Activated T-cell treated with anti-CD3 and anti-CD28 coated beads, Interleukin-2, amount 50 U/mL, for 4 hours (primary cell): Measurements from ENCODE around the gene ANKS1A. TPM values are rescaled to one million over a fixed set of nuclear protein-coding genes. Genes with fewer than 3 reads are reported as not detected.

Experiments
- ATAC-seq, 2 donors: fragments of 200-7000 bp; cut with Tn5 transposase; one replicate each; pipeline ENCODE4 v1.10.0; 2021
- DNase-seq: peaks from one replicate; pipeline ENCODE4 v3.0.0-alpha.2; 2020
- H3K27me3 Mint-ChIP-seq: one replicate; pipeline ENCODE4 v1.8.0; 2021; ENCODE audit warnings: low read depth, mixed read lengths
- H3K36me3 Mint-ChIP-seq: one replicate; pipeline ENCODE4 v1.8.0; 2022; ENCODE audit warnings: mixed read lengths; ENCODE audit not compliant: insufficient read depth
- H3K4me1 Mint-ChIP-seq: one replicate; pipeline ENCODE4 v1.8.0; 2021; ENCODE audit warnings: low read depth, mixed read lengths
- H3K4me3 Mint-ChIP-seq: one replicate; pipeline ENCODE4 v1.8.0; 2021; ENCODE audit warnings: mild to moderate bottlenecking, moderate library complexity, mixed read lengths
- H3K9me3 Mint-ChIP-seq: one replicate; pipeline ENCODE4 v1.8.0; 2021; ENCODE audit warnings: mixed read lengths
- total RNA-seq, 3 donors: library from RNA; stranded (reverse); gene quantifications; one replicate each; pipeline ENCODE4 v1.2.1, GENCODE V29; 2021

Gene ANKS1A
- total RNA-seq, 3 donors from 2014 or later = 7.7 to 8.3 (median 8.2) TPM

- H3K4me1 Mint-ChIP-seq = peaks cover 8% of the 10 kb centered on the region
- no peak for ATAC-seq
- no peak for DNase-seq
- H3K36me3 Mint-ChIP-seq = peaks cover 6% of the 10 kb centered on the region
- H3K9me3 Mint-ChIP-seq = no peaks in the 10 kb centered on the region
- no peak overlapping the region for H3K4me3 Mint-ChIP-seq
- no peaks in the 10 kb centered on the region for H3K27me3 Mint-ChIP-seq
Measured at GRCh38 chr6:34950849-34951248, 61.8 kb downstream of the ANKS1A start.

GRCh38 chr6:34951731-34952130, 62.7 kb downstream of the ANKS1A start:
- H3K27me3 Mint-ChIP-seq = no peaks in the 10 kb centered on the region
- no peak for ATAC-seq
- no peaks in the 10 kb centered on the region for H3K9me3 Mint-ChIP-seq

GRCh38 chr6:34953061-34954025, 64.3 kb downstream of the ANKS1A start:
- ATAC-seq = no peak

More at GRCh38 chr6:34951731-34952130, 62.7 kb downstream of the ANKS1A start:
- Mint-ChIP-seq H3K4me3 (no peak overlapping the region), H3K4me1 (peaks cover 10% of the 10 kb centered on the region), H3K36me3 (peaks cover 6% of the 10 kb centered on the region)
- no peak for DNase-seq

GRCh38 chr6:34955442-34955841, 66.4 kb downstream of the ANKS1A start:
- no peak overlapping the region for H3K4me3 Mint-ChIP-seq
- no peaks in the 10 kb centered on the region for H3K27me3 Mint-ChIP-seq
- peaks cover 4% of the 10 kb centered on the region for H3K36me3 Mint-ChIP-seq
- ATAC-seq (no peak), DNase-seq (no peak)
- H3K9me3 Mint-ChIP-seq = no peaks in the 10 kb centered on the region
- H3K4me1 Mint-ChIP-seq = peaks cover 10% of the 10 kb centered on the region

More at GRCh38 chr6:34953061-34954025, 64.3 kb downstream of the ANKS1A start:
- peaks cover 10% of the 10 kb centered on the region for H3K4me1 Mint-ChIP-seq
- H3K4me3 Mint-ChIP-seq = no peak overlapping the region
- no peaks in the 10 kb centered on the region for H3K9me3 Mint-ChIP-seq
- DNase-seq = no peak
- no peaks in the 10 kb centered on the region for H3K27me3 Mint-ChIP-seq
- H3K36me3 Mint-ChIP-seq = peaks cover 6% of the 10 kb centered on the region

- Mint-ChIP-seq H3K36me3 (peaks cover 3% of the 10 kb centered on the region), H3K4me1 (peaks cover 22% of the 10 kb centered on the region), H3K4me3 (no peak overlapping the region), H3K27me3 (no peaks in the 10 kb centered on the region), H3K9me3 (no peaks in the 10 kb centered on the region)
- ATAC-seq = no peak
- no peak for DNase-seq
Measured at GRCh38 chr6:34957231-34957783, 68.3 kb downstream of the ANKS1A start.

- no peak for ATAC-seq
- Mint-ChIP-seq H3K36me3 (no peaks in the 10 kb centered on the region), H3K4me3 (no peak overlapping the region), H3K9me3 (no peaks in the 10 kb centered on the region), H3K4me1 (peaks cover 22% of the 10 kb centered on the region), H3K27me3 (no peaks in the 10 kb centered on the region)
- DNase-seq = no peak
Measured at GRCh38 chr6:34958734-34959133, 69.7 kb downstream of the ANKS1A start.

GRCh38 chr6:34959224-34959623, 70.2 kb downstream of the ANKS1A start:
- ATAC-seq = no peak

GRCh38 chr6:34961082-34961481, 72.0 kb downstream of the ANKS1A start:
- DNase-seq (no peak), ATAC-seq (no peak)
- H3K36me3 Mint-ChIP-seq = no peaks in the 10 kb centered on the region
- no peak overlapping the region for H3K4me3 Mint-ChIP-seq
- peaks cover 14% of the 10 kb centered on the region for H3K4me1 Mint-ChIP-seq
- H3K27me3 Mint-ChIP-seq = no peaks in the 10 kb centered on the region
- H3K9me3 Mint-ChIP-seq = no peaks in the 10 kb centered on the region

More at GRCh38 chr6:34959224-34959623, 70.2 kb downstream of the ANKS1A start:
- Mint-ChIP-seq H3K4me3 (no peak overlapping the region), H3K4me1 (peaks cover 22% of the 10 kb centered on the region), H3K36me3 (no peaks in the 10 kb centered on the region), H3K9me3 (no peaks in the 10 kb centered on the region), H3K27me3 (no peaks in the 10 kb centered on the region)
- DNase-seq = no peak

GRCh38 chr6:34961574-34961973, 72.5 kb downstream of the ANKS1A start:
- Mint-ChIP-seq H3K36me3 (no peaks in the 10 kb centered on the region), H3K9me3 (no peaks in the 10 kb centered on the region), H3K4me1 (peaks cover 12% of the 10 kb centered on the region), H3K4me3 (no peak overlapping the region), H3K27me3 (no peaks in the 10 kb centered on the region)
- DNase-seq = no peak
- ATAC-seq = no peak

GRCh38 chr6:34964564-34964963, 75.5 kb downstream of the ANKS1A start:
- DNase-seq (no peak), ATAC-seq (no peak)
- Mint-ChIP-seq H3K27me3 (no peaks in the 10 kb centered on the region), H3K4me3 (no peak overlapping the region), H3K36me3 (peaks cover 3% of the 10 kb centered on the region), H3K9me3 (no peaks in the 10 kb centered on the region), H3K4me1 (peaks cover 12% of the 10 kb centered on the region)

- ATAC-seq (no peak), DNase-seq (no peak)
- H3K4me1 Mint-ChIP-seq = no peaks in the 10 kb centered on the region
- H3K27me3 Mint-ChIP-seq = no peaks in the 10 kb centered on the region
- no peaks in the 10 kb centered on the region for H3K9me3 Mint-ChIP-seq
- H3K36me3 Mint-ChIP-seq = peaks cover 25% of the 10 kb centered on the region
- H3K4me3 Mint-ChIP-seq = no peak overlapping the region
Measured at GRCh38 chr6:34967461-34967860, 78.4 kb downstream of the ANKS1A start.

- Mint-ChIP-seq H3K27me3 (no peaks in the 10 kb centered on the region), H3K9me3 (no peaks in the 10 kb centered on the region), H3K4me3 (no peak overlapping the region), H3K4me1 (no peaks in the 10 kb centered on the region), H3K36me3 (peaks cover 29% of the 10 kb centered on the region)
- DNase-seq (no peak), ATAC-seq (no peak)
Measured at GRCh38 chr6:34969662-34970265, 80.7 kb downstream of the ANKS1A start.

- Mint-ChIP-seq H3K9me3 (no peaks in the 10 kb centered on the region), H3K4me3 (no peak overlapping the region), H3K4me1 (no peaks in the 10 kb centered on the region), H3K36me3 (peaks cover 29% of the 10 kb centered on the region), H3K27me3 (no peaks in the 10 kb centered on the region)
- no peak for ATAC-seq
- DNase-seq = no peak
Measured at GRCh38 chr6:34970488-34970887, 81.4 kb downstream of the ANKS1A start.

- H3K27me3 Mint-ChIP-seq = no peaks in the 10 kb centered on the region
- no peak for ATAC-seq
- H3K4me1 Mint-ChIP-seq = no peaks in the 10 kb centered on the region
- H3K36me3 Mint-ChIP-seq = peaks cover 29% of the 10 kb centered on the region
- H3K4me3 Mint-ChIP-seq = no peak overlapping the region
- DNase-seq = no peak
- no peaks in the 10 kb centered on the region for H3K9me3 Mint-ChIP-seq
Measured at GRCh38 chr6:34970957-34971356, 81.9 kb downstream of the ANKS1A start.
